Measurements from ENCODE around the gene FXYD6.
"Not testable (repeated sequence)": the region's sequence is repeated elsewhere in the genome, so short reads cannot be mapped to it uniquely, and the experiment has no call there.

Gene FXYD6

DNA sequence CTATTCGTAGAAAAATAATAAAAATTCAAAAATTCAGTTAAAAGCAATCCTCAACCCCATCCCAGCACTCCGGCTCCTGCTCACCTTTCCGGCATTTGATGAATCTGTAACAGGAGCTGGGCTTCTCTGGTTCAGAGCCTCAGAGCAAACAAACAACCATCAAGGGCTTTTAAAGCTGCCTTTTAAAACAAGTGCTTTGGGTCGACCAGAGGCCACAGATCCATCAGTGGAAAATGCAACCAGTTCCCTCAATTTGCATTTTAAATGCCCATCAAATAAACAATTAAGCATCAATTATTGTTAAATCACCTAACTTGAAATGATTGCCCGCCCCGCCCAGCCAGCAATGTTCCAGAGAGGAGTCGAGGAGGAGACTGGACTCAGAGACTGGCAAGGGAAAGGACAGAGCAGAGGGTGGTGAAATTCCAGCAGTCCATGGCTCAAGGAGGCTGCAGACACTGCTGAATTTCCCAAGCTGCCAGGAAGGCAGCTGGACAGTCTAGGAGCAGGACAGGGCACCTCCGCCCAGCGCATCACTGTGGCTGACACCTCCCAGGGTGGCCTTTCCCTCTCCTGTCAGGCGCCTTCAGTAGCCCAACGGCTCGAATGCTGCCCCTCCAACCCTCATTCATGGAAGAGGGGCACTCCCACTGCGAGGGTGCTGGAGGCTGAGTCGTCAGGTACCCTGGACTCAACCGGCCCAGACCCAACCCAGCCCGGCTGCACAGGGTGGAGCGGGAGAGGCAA lies 7.5 kb downstream of the FXYD6 start:
- no peak for DNase-seq (ENCODE audit: low read depth)

DNA sequence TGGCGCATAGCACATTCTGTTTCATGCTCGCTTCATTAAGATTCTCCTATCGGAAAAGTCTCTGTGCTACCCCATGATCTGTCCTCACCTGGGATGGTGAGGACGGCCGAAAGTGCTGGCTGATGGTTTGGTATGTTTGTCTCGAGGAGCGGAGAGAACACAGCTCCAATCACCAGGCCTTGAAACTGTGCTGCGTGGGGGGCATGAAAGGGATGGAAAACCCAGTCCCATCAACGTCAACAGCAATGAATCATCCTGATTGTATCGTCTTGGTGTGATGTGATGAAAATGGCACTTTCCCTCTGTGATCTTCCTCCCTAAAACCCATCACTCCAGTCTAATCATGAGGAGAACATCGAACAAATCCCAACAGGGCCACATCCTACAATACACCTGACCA lies 8.4 kb downstream of the FXYD6 start:
- DNase-seq (ENCODE audit: low read depth): no peak

GRCh38 chr11:117866526-117866925 lies 9.9 kb downstream of the FXYD6 start:
- DNase-seq (ENCODE audit: low read depth): no peak

DNA sequence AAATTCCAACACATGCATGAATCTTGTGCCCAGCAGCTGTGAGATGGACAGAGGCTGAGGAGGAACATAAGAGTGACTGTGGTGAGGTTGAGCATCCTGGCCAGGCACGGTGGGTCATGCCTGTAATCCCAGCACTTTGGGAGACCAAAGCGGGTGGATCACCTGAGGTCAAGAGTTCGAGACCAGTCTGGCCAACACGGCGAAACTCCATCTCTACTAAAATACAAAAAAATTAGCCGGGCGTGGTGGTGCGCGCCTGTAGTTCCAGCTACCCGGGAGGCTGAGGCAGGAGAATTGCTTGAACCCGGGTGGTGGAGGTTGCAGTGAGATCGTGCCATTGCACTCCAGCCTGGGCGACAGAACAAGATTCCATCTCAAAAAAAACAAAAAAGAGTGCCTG lies 10.9 kb downstream of the FXYD6 start:
- not testable (repeated sequence) for DNase-seq (ENCODE audit: low read depth)

GRCh38 chr11:117863383-117863782 lies 13.1 kb downstream of the FXYD6 start:
- no peak for DNase-seq (ENCODE audit: low read depth)

- no peak for DNase-seq (ENCODE audit: low read depth)
Measured at GRCh38 chr11:117862753-117863152, 13.7 kb downstream of the FXYD6 start.

GRCh38 chr11:117862019-117862725 lies 14.3 kb downstream of the FXYD6 start:
- DNase-seq (ENCODE audit: low read depth): no peak

GRCh38 chr11:117861151-117862018 lies 15.1 kb downstream of the FXYD6 start:
- no peak for DNase-seq (ENCODE audit: low read depth)

GRCh38 chr11:117860139-117860538 lies 16.3 kb downstream of the FXYD6 start:
- no peak for DNase-seq (ENCODE audit: low read depth)

DNA sequence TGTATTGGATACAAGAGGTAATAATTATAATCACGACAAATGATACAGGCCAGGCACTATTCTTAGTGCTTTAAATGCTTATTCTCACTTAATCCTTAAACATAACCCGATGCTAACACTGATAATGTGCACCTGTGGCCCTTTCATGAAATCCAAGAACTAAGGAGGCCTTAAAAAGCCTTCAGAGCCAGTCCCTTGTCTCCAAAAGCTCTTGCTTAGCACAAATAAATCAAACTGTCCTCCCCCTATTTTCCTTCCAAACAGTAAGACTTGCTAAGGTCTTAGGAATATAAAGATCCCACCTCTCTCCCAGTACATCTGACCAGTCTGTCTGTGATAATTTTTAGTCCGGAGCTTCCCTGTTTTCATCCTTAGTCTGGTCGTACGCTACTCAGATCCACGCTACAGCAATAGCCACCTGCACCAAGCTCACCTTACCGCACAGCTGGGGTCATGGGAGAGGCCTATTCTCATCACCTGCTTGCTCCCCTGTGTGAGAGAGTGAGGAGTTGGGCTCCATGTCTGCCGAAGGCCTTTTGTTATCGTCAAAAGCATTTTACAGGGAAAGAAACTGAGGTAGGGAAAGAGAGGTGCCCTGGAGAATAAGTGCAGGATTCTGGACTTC lies 16.9 kb downstream of the FXYD6 start:
- no peak for DNase-seq (ENCODE audit: low read depth)

- no peak for DNase-seq (ENCODE audit: low read depth)
Measured at GRCh38 chr11:117859061-117859460, 17.4 kb downstream of the FXYD6 start.

DNA sequence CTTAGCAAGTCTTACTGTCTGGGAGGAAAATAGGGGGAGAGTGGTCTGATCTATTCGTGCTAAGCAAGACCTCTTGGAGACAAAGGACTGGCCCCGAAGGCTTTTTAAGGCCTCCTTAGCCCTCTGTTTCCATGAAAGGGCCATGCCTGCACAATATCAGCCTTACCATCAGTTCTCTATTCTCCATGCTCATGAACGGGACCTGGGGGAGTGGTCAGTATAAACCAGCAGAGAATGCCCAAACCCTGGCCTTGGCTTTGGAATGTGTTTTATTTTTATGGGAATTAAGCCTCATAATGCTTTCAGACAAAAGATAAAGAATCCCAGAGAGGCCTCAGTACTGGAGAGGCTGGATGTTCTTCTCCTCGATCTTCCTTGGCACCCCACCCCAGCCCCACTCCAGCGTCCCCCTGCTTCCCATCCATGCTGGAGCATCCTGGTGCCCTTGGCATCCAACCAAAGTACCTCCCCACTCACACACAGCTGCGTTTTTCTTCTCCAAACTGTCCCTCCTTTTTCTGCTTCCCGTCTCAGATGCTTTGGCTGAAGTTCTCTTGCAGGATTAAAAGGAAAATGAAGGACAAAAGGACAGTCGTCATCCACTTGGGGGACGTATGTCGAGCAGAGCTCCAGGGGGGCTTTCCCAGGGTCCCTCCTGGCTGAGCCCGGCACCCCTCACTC lies 18.6 kb downstream of the FXYD6 start:
- DNase-seq (ENCODE audit: low read depth): no peak

- no peak for DNase-seq (ENCODE audit: low read depth)
Measured at GRCh38 chr11:117855912-117856651, 20.4 kb downstream of the FXYD6 start.

- no peak for DNase-seq (ENCODE audit: low read depth)
Measured at GRCh38 chr11:117855186-117855845, 21.1 kb downstream of the FXYD6 start.

- DNase-seq (ENCODE audit: low read depth): no peak
Measured at GRCh38 chr11:117852309-117852708, 24.1 kb downstream of the FXYD6 start.

DNA sequence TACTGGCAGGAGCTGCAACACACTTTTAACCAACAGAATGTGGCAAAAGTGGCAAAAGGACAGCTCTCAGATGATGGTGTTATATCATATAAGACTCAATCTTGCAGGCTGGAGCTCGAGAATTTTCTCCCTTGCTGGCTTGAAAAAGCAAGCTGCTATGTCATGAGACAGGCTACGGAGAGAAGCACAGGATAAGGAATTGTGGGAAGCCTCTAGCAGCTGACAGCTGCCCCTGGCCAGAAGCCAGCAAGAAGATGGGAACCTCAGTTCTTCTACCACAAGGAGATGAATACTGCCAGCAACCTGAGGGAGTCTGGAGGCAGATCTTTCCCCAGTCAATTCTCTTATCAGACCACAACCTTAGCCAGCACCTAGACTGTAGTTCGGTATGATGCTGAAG lies 24.6 kb downstream of the FXYD6 start:
- no peak for DNase-seq (ENCODE audit: low read depth)

DNA sequence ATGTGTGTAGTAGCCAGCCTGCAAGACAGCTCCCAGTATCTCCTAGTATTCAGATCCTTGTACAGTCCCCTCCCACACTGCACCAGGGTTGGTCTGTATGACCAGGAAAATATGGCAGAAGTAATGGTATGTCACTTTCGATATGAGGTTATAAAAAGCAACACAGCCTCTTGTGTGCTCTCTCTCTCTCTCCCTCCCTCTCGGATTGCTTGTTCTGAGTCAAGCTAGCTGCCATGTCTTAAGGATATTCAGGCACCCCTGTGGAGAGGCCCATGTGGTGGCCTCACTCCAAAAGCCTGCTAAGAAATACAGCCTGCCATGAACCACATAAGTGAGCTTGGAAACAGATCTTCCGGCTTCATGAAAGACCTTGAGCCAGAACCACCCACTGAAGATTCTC lies 25.4 kb downstream of the FXYD6 start:
- no peak for DNase-seq (ENCODE audit: low read depth)

DNA sequence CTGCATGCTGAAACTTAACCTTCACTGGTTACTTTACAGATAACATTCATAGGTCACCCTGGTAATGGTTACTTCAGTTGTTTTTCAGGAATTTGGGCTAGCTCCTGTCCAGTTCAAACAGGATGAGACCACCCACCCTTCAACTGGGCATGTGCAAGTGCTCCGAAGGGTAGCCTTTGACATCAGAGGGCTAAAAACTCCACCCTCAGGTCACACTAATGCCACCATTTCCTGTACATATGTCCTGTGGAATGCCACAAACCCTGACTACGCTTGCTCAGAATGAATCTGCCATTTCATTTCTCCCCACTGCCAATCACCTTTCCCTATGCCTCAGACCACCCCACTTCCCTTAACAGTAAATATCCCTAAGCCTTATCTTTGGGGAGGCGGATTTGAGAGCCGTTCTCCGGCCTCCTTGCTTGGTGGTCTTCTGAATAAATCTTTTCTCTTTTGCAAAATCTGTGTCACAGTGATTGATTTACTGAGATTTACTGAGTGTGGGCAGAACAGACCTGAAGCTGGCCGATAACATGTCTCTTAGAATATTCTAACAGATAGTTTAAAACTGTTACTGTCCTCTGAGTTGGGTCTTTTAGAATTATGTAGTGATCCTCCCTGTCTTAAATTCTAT lies 26.6 kb downstream of the FXYD6 start:
- no peak for DNase-seq (ENCODE audit: low read depth)

GRCh38 chr11:117843666-117844484 lies 32.6 kb downstream of the FXYD6 start:
- no peak for DNase-seq (ENCODE audit: low read depth)
